SK-N-MC (cell line): Measurements from ENCODE around the gene ZNF862.

Source experiments
- DNase-seq: peaks from one replicate; pipeline ENCODE4 v3.0.0-alpha.2; 2011; ENCODE audit warnings: low read depth, low spot score
- H3K27ac ChIP-seq: fragments of 200-600 bp; sonication (generic); 2 replicates; pipeline ENCODE4 v1.5.1; 2016; ENCODE audit warnings: mixed run types
- H3K36me3 ChIP-seq: fragments of 200-600 bp; sonication (generic); 2 replicates; pipeline ENCODE4 v1.6.1; 2017; ENCODE audit warnings: antibody characterized with exemption, low read length, mixed read lengths; ENCODE audit not compliant: insufficient read depth
- H3K4me3 ChIP-seq: fragments of 200-600 bp; sonication (generic); 2 replicates; pipeline ENCODE4 v1.5.1; 2016
- H3K9ac ChIP-seq: fragments of 200-600 bp; sonication (generic); 2 replicates; pipeline ENCODE4 v1.8.0; 2017; ENCODE audit warnings: mixed run types, mixed read lengths; ENCODE audit not compliant: insufficient read length
- H3K9me3 ChIP-seq: fragments of 200-600 bp; sonication (generic); 2 replicates; pipeline ENCODE4 v1.6.1; 2017; ENCODE audit warnings: low read depth, mild to moderate bottlenecking, antibody characterized with exemption, low read length, moderate library complexity, mixed read lengths
- EZH2 ChIP-seq: fragments of 200-600 bp; sonication (generic); IDR thresholded peaks from one replicate; pipeline ENCODE4 v1.6.1; 2017; ENCODE audit warnings: antibody characterized with exemption
- FOXP2 ChIP-seq: optimal IDR thresholded peaks from 2 replicates; pipeline ENCODE3; 2011; ENCODE audit warnings: mild to moderate bottlenecking, moderate library complexity; ENCODE audit not compliant: insufficient read depth; ENCODE audit errors: extremely low read length, control extremely low read depth
- POLR2AphosphoS5 ChIP-seq: IDR thresholded peaks from 2 replicates; pipeline ENCODE4 v1.6.1; 2012; ENCODE audit warnings: mild to moderate bottlenecking, low read depth, low read length, borderline replicate concordance

The ZNF862 gene

DNA sequence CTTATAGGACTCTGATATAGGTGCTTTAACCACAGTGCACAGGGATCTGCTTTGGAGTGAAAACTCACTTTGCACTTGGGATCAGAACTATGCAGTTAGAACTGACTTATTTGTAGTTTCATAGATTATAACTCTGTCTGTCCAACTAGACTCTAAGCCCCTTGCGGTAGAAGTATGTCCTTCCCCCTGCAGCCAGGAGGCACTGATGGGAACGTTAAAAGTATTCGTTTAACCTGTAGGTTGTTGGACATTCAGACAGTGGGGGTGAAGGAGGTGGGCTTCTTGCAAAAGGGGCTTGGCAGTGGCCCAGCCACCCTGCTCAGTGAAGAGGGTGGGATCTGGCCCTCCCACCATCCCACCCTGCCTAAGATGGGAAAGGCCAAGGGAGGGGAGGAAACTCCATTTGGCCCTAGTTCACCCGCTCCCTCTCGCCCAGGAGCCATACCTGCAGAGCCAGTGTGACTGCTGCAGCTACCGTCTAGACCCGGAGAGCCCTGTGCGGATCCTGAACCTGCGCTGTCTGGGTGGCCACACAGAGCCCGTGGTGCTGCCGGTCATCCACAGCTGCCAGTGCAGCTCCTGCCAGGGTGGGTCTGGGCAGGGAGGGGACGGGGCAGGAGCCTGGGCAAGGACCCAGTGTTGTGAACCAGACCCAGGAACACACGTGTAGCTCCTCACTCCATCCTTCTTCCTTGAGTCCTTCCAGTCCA is 5.7 kb upstream of the ZNF862 start:
- H3K9ac ChIP-seq: no peak overlapping the region
- DNase-seq: no peak
- no peak for TF ChIP-seq FOXP2
- TF ChIP-seq POLR2AphosphoS5: no peak
- TF ChIP-seq EZH2: no peak
- H3K4me3 ChIP-seq: no peak overlapping the region
- H3K36me3 ChIP-seq: no peaks in the 10 kb centered on the region
- no peak overlapping the region for H3K27ac ChIP-seq
- H3K9me3 ChIP-seq: no peaks in the 10 kb centered on the region

DNA sequence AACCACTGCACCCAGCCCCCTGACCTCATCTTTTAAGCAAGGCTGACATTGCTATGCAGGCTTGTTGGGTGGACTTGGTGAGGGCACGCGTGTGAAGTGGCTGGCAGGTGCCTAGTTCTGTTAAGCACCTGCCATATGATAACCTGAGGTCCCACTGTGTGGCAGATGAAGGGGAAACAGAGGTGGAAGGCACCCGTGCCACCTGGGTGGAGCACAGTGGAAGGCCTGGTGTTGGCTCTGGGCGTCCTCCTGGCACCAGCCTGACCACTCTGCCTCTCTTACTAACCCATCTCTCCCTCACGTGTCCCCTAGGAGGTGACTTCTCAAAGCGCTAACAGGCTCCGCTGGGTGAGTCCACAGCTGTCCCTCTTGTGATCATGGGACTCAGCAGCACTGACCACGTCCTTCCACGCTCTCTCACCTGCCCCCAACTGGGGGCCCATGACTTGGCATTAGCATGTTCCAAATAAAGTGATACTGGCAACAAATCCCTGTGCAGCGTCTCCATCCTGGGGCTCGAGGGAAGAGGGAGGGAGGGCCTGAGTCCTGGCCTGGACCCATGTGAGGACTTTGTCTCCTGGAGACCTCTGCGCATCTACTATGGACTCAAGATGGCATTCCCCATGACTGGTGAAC is 4.6 kb upstream of the ZNF862 start:
- Histone ChIP-seq H3K36me3 (no peaks in the 10 kb centered on the region), H3K9me3 (no peaks in the 10 kb centered on the region), H3K9ac (no peak overlapping the region), H3K4me3 (no peak overlapping the region), H3K27ac (no peak overlapping the region)
- no peak for DNase-seq
- no peak for TF ChIP-seq FOXP2
- no peak for TF ChIP-seq EZH2
- TF ChIP-seq POLR2AphosphoS5: no peak

DNA sequence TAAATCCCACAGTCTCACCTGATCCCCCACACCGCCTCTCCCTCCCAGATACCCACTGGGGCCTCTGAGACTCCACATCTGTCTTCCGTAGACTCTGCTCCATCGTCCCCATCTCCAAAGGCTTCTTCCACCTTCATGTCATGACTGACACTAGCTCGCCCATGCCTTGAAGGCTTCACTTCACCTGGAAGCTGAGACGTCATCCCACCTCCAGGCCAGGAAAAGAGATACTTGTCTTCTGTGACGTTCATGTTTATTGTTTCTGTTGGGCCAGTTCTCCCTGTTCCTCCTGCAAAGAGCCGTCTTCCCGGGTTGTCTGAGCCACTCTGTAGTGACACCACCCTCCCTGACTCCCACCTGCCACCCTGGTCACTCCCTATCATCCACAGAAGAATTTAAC is 3.6 kb upstream of the ZNF862 start:
- Histone ChIP-seq H3K9me3 (no peaks in the 10 kb centered on the region), H3K4me3 (no peak overlapping the region), H3K9ac (no peak overlapping the region), H3K36me3 (no peaks in the 10 kb centered on the region), H3K27ac (no peak overlapping the region)
- TF ChIP-seq FOXP2: no peak
- no peak for DNase-seq

DNA sequence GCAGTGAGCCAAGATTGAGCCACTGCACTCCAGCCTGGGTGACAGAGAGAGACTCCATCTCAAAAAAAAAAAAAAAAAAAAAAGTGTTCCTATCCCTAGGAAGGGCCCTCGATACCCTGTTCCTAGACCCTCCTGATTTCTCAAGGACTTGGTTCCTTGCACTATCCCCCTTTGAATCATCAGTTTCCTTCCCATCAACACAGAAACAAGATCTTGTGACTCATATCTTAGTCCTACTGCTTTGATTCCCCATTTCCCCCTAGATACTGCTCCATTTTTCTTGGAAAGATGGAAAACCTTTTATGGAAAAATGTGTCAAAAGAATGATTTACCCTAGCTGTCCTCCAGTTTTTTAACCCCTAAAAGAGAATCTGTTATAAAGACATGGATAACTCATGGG is 1.7 kb upstream of the ZNF862 start:
- no peak for DNase-seq
- no peaks in the 10 kb centered on the region for H3K9me3 ChIP-seq
- H3K36me3 ChIP-seq: no peaks in the 10 kb centered on the region
- TF ChIP-seq FOXP2 (no peak), POLR2AphosphoS5 (no peak), EZH2 (no peak)
- H3K9ac ChIP-seq: no peak overlapping the region
- no peak overlapping the region for H3K27ac ChIP-seq
- no peak overlapping the region for H3K4me3 ChIP-seq

DNA sequence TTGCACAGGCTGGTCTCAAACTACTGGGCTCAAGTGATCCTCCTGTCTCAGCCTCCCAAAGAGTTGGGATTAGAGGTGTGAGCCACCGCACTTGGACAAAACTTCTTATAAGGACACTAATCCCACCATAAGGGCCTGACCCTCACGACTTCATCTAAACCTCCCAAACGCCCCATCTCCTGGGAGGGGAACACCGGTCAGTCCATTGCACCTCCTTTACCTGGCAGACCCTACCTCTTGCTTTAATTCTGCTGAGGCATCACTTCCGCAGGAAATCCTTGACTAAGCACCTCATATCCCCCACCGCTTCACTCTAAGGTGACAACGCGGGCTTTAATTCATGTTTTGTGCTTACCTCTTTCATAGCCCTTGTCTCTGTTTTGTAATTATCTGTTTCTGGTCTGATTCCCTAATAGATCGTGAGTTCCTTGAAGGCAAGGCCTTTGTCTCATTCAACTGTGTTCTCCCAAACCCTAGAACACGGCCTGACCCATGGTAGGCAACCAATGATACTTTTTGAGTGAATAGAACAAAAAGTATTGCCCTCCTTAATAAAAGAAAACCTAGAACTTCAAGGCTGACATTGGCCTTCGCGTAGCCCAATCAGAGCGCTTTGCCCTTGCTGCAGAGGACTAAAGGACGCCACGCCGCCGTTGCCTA is 481 bp upstream of the ZNF862 start:
- H3K36me3 ChIP-seq: no peaks in the 10 kb centered on the region
- no peak overlapping the region for H3K4me3 ChIP-seq
- H3K27ac ChIP-seq: no peak overlapping the region
- H3K9ac ChIP-seq: no peak overlapping the region
- DNase-seq: no peak
- no peaks in the 10 kb centered on the region for H3K9me3 ChIP-seq
- no peak for TF ChIP-seq POLR2AphosphoS5
- no peak for TF ChIP-seq FOXP2
- no peak for TF ChIP-seq EZH2

DNA sequence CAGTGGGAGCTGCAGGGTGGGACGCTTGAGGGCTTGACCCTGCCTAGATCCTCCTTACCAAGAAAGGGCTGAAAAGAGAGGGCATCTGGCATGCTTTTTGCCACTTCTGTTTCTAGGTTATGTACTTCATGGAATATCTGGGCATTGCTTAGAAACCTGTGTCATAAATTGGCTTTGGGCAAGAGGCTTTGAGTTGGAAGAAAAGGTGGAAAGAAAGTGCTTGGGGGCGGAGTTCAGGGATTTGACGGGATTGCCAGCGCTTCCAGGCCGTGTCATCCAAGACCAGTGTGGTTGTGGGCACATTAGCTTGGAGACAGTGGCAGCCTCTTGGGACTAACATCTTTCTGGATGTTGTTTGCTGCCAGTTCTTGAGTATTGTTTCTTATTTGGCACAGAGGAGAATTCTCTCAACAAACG is 825 bp downstream of the ZNF862 start:
- DNase-seq: no peak
- H3K4me3 ChIP-seq: peak overlapping the region; percentile 81
- TF ChIP-seq FOXP2 (no peak), EZH2 (no peak), POLR2AphosphoS5 (no peak)
- H3K36me3 ChIP-seq: no peaks in the 10 kb centered on the region
- no peak overlapping the region for H3K27ac ChIP-seq
- H3K9ac ChIP-seq: peak overlapping the region; percentile 78
- no peaks in the 10 kb centered on the region for H3K9me3 ChIP-seq

DNA sequence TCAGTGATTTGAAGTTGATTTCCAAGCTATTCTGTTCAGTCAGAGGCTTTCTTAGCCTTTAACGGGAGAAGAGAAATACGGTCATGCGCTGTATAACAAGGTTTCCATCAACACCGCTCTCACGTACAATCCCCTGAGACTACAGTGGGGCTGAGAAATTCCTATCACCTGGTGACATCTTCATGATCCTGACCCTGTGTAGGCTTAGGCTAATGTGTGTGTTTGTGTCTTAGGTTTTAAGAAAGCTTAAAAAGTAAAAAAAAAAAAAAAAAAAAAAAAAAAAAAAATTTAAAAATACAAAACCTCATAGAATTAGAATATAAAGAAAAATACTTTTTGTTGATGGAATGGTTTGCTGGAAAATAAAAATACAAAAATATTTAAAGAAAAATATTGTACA is 1.8 kb downstream of the ZNF862 start:
- Histone ChIP-seq H3K27ac (no peak overlapping the region), H3K9me3 (no peaks in the 10 kb centered on the region), H3K4me3 (no peak overlapping the region), H3K36me3 (no peaks in the 10 kb centered on the region), H3K9ac (no peak overlapping the region)
- DNase-seq: no peak
- TF ChIP-seq POLR2AphosphoS5 (no peak), FOXP2 (no peak), EZH2 (no peak)

DNA sequence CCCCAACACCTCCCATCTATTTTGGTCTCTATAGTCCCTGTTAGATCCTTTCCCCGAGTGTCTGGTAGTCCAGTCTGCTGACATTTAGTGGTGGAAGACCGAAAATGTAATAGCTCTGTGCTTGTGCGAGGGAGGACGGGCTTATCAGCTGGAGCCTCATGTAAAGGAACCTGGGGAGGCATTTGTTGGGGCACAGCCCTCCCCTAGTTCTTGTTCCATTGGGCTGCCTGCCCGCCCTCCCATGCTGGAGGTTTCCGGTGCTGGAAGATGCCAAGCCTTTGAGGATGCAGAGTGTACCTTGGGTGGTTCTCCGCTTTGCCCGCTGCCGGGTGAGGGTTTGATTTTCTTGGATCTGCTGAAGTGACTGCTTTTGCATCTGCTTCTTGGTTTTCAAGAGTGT is 5.4 kb downstream of the ZNF862 start:
- TF ChIP-seq EZH2: no peak
- no peak for TF ChIP-seq POLR2AphosphoS5
- TF ChIP-seq FOXP2: no peak
- Histone ChIP-seq H3K4me3 (no peak overlapping the region), H3K36me3 (no peaks in the 10 kb centered on the region), H3K9me3 (no peaks in the 10 kb centered on the region), H3K27ac (no peak overlapping the region), H3K9ac (no peak overlapping the region)
- DNase-seq: no peak

DNA sequence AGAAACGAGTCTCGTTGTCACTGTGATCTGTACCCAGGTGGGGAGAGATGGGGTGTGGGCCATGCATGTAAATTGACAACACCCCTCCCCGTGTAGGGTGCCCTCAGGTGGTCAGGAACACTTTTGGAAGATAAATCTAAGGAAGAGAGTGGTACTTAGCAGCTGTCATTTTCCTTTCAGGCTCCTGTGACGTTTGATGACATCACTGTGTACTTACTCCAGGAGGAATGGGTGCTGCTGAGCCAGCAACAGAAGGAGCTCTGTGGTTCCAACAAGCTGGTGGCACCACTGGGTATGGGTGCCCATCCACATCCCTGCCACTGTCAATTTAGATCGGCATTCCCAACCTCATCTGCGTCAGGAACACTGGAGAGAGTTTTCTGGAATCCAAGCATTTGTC is 6.3 kb downstream of the ZNF862 start:
- H3K9me3 ChIP-seq: no peaks in the 10 kb centered on the region
- DNase-seq: no peak
- TF ChIP-seq POLR2AphosphoS5 (no peak), FOXP2 (no peak), EZH2 (no peak)
- H3K9ac ChIP-seq: no peak overlapping the region
- H3K4me3 ChIP-seq: no peak overlapping the region
- H3K27ac ChIP-seq: no peak overlapping the region
- no peaks in the 10 kb centered on the region for H3K36me3 ChIP-seq
